ENCODE data around the gene DGCR2.
"Not testable (repeated sequence)": the region's sequence is repeated elsewhere in the genome, so short reads cannot be mapped to it uniquely, and the experiment has no call there.

GRCh38 chr22:19030226-19030888 lies 91.9 kb downstream of the DGCR2 start:
- not testable (repeated sequence) for TF ChIP-seq CTCF, POLR2A (IDR thresholded peaks at IDR 0.05)

All from body of pancreas (tissue), 4 donors.